Activated T-helper 17 cell treated with anti-CD3 and anti-CD28 coated beads, Interleukin-2, amount 50 U/mL, for 72 hours (primary cell): ENCODE measurements around the gene PIK3CG. TPM values are rescaled to one million over a fixed set of nuclear protein-coding genes. Genes with fewer than 3 reads are reported as not detected.
A peak's percentile ranks its signal among the peaks of the same experiment; 100 is the strongest.
"Not testable (repeated sequence)": the region's sequence is repeated elsewhere in the genome, so short reads cannot be mapped to it uniquely, and the experiment has no call there.

Experiments used
- ATAC-seq: fragments of 150-1000 bp; cut with Tn5 transposase; replicated peaks from 2 replicates; pipeline ENCODE4 v1.10.0; 2021; ENCODE audit warnings: mild to moderate bottlenecking, moderate library complexity
- H3K27ac Mint-ChIP-seq: one replicate; pipeline ENCODE4 v1.8.0; 2022; ENCODE audit warnings: mixed read lengths
- H3K27me3 Mint-ChIP-seq: one replicate; pipeline ENCODE4 v1.8.0; 2022; ENCODE audit warnings: mixed read lengths
- H3K36me3 Mint-ChIP-seq: one replicate; pipeline ENCODE4 v1.8.0; 2022; ENCODE audit warnings: low read depth, mild to moderate bottlenecking, mixed read lengths
- H3K4me1 Mint-ChIP-seq: one replicate; pipeline ENCODE4 v1.8.0; 2022; ENCODE audit warnings: mixed read lengths
- H3K4me3 Mint-ChIP-seq: one replicate; pipeline ENCODE4 v1.8.0; 2022; ENCODE audit warnings: mild to moderate bottlenecking, mixed read lengths
- H3K9me3 Mint-ChIP-seq: one replicate; pipeline ENCODE4 v1.8.0; 2022; ENCODE audit warnings: mixed read lengths
- total RNA-seq, 2 donors: library from RNA; stranded (reverse); gene quantifications; one replicate each; pipeline ENCODE4 v1.2.3, GENCODE V29; 2022

Gene PIK3CG
- total RNA-seq, 2 donors from 2014 or later = 21.6 to 25.7 TPM

DNA sequence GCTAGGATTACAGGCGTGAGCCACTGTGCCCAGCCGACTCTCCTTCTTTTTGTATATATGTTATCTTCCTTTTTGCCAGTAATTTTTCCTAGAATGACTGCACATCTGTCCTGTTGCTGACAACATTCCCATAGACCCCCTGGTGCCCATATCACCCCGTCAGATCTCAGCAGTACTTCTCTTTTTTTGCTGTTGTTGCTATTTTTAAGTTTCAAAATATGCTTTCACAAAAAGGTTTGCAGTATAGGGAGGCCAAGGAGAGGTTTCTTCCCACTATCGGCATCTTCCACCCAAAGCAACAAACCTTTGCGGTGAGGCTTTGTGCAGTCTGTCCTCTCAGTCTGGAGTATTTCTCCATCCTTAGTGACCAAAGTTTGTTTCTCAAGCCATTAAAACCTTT is 23.1 kb downstream of the PIK3CG start:
- H3K4me3 Mint-ChIP-seq = no peak overlapping the region
- H3K9me3 Mint-ChIP-seq = no peaks in the 10 kb centered on the region
- H3K27me3 Mint-ChIP-seq = no peaks in the 10 kb centered on the region
- H3K36me3 Mint-ChIP-seq = peaks cover 97% of the 10 kb centered on the region
- peak overlapping the region; percentile 70 for H3K27ac Mint-ChIP-seq
- ATAC-seq = no peak
- H3K4me1 Mint-ChIP-seq = peaks cover 10% of the 10 kb centered on the region

GRCh38 chr7:106890952-106891351 is 25.9 kb downstream of the PIK3CG start:
- Mint-ChIP-seq H3K27ac (peak overlapping the region; percentile 54), H3K4me1 (peaks cover 10% of the 10 kb centered on the region), H3K4me3 (no peak overlapping the region), H3K36me3 (peaks cover 84% of the 10 kb centered on the region), H3K9me3 (no peaks in the 10 kb centered on the region), H3K27me3 (no peaks in the 10 kb centered on the region)
- ATAC-seq = no peak

DNA sequence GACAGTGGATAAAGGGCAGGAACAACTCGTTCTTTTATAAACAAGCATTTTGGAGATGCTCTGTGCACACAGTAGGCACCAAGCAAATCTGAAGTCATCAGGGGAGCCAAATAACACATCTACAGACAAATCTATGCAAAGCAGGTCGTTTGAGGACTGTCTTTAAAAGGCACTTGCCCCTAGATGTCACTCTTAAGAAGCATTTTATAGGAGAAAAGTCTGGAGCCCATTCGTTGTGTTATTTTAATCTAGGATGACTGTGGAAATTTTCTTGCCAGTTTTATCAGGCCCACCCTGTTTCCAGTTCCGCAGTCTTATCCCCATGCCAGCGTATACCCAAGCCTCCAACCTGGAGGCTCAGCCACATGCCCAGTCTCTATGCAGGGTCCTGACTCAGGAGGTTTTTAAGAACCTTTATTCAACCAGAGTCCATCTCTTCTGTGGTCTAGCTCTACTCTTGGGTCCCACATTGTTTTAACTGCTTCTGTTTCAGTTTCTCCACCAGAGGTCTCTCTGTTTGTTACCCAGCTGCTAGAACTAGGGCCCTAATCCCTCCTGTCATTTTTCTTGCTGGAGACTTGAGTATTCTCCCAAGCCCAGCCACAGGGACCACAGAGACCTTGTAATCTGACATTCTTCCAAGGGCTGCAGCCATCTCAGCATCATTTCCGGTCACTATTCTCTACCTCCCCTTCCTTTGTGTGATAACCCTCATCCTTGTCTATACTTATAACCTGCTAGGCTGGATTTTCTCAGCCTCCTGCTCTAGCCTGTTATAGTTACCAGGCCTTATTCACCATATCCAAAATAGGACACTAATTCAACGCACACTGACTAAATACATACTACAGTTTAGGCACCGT is 26.7 kb downstream of the PIK3CG start:
- Mint-ChIP-seq H3K9me3 (no peaks in the 10 kb centered on the region), H3K27me3 (no peaks in the 10 kb centered on the region), H3K27ac (no peak overlapping the region), H3K4me3 (no peak overlapping the region), H3K36me3 (peaks cover 84% of the 10 kb centered on the region), H3K4me1 (peaks cover 10% of the 10 kb centered on the region)
- ATAC-seq = no peak

- H3K36me3 Mint-ChIP-seq = peaks cover 83% of the 10 kb centered on the region
- ATAC-seq = no peak
- no peaks in the 10 kb centered on the region for H3K9me3 Mint-ChIP-seq
- H3K27me3 Mint-ChIP-seq = no peaks in the 10 kb centered on the region
- no peak overlapping the region for H3K27ac Mint-ChIP-seq
- no peak overlapping the region for H3K4me3 Mint-ChIP-seq
- H3K4me1 Mint-ChIP-seq = peaks cover 10% of the 10 kb centered on the region
Observed at GRCh38 chr7:106893591-106893990, 28.5 kb downstream of the PIK3CG start.

GRCh38 chr7:106895246-106895864 is 30.3 kb downstream of the PIK3CG start:
- Mint-ChIP-seq H3K4me3 (no peak overlapping the region), H3K27ac (peak overlapping the region; percentile 17), H3K4me1 (peaks cover 26% of the 10 kb centered on the region), H3K27me3 (no peaks in the 10 kb centered on the region), H3K9me3 (peaks cover 7% of the 10 kb centered on the region), H3K36me3 (peaks cover 86% of the 10 kb centered on the region)
- ATAC-seq = peak; percentile 90

- Mint-ChIP-seq H3K36me3 (peaks cover 86% of the 10 kb centered on the region), H3K4me1 (peaks cover 29% of the 10 kb centered on the region), H3K27ac (no peak overlapping the region), H3K27me3 (no peaks in the 10 kb centered on the region), H3K9me3 (peaks cover 7% of the 10 kb centered on the region), H3K4me3 (no peak overlapping the region)
- no peak for ATAC-seq
Observed at GRCh38 chr7:106896231-106896630, 31.1 kb downstream of the PIK3CG start.

- not testable (repeated sequence) for H3K27ac Mint-ChIP-seq, ATAC-seq, H3K27me3 Mint-ChIP-seq, H3K9me3 Mint-ChIP-seq, H3K4me3 Mint-ChIP-seq
- H3K36me3 Mint-ChIP-seq = peaks cover 86% of the 10 kb centered on the region
- H3K4me1 Mint-ChIP-seq = peaks cover 35% of the 10 kb centered on the region
Observed at GRCh38 chr7:106897553-106897952, 32.5 kb downstream of the PIK3CG start.

DNA sequence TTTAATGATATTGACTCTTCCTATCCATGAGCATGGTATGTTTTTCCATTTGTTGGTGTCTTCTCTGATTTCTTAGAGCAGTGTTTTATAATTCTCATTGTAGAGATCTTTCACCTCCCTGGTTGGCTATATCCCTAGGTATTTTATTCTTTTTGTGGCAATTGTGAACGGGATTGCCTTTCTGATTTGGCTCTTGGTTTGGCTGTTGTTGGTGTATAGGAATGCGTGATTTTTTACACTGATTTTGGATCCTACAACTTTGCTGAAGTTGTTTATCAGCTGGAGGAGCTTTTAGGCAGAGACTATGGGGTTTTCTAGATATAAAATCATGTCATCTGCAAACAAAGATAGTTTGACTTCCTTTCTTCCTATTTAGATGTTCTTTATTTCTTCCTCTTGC is 33.9 kb downstream of the PIK3CG start:
- H3K4me1 Mint-ChIP-seq = peaks cover 33% of the 10 kb centered on the region
- not testable (repeated sequence) for H3K27me3 Mint-ChIP-seq, H3K4me3 Mint-ChIP-seq, H3K9me3 Mint-ChIP-seq, ATAC-seq
- H3K27ac Mint-ChIP-seq = peak overlapping the region; percentile 37
- H3K36me3 Mint-ChIP-seq = peaks cover 77% of the 10 kb centered on the region

- peaks cover 84% of the 10 kb centered on the region for H3K36me3 Mint-ChIP-seq
- no peaks in the 10 kb centered on the region for H3K27me3 Mint-ChIP-seq
- H3K4me3 Mint-ChIP-seq = no peak overlapping the region
- peaks cover 33% of the 10 kb centered on the region for H3K4me1 Mint-ChIP-seq
- H3K9me3 Mint-ChIP-seq = peaks cover 7% of the 10 kb centered on the region
- peak overlapping the region; percentile 45 for H3K27ac Mint-ChIP-seq
- no peak for ATAC-seq
Observed at GRCh38 chr7:106901828-106902441, 36.9 kb downstream of the PIK3CG start.

- no peak for ATAC-seq
- Mint-ChIP-seq H3K36me3 (peaks cover 63% of the 10 kb centered on the region), H3K9me3 (no peaks in the 10 kb centered on the region), H3K27ac (no peak overlapping the region), H3K27me3 (no peaks in the 10 kb centered on the region), H3K4me1 (peaks cover 13% of the 10 kb centered on the region), H3K4me3 (no peak overlapping the region)
Observed at GRCh38 chr7:106905734-106906133, 40.7 kb downstream of the PIK3CG start.

GRCh38 chr7:106911959-106912358 is 46.9 kb downstream of the PIK3CG start:
- Mint-ChIP-seq H3K9me3 (no peaks in the 10 kb centered on the region), H3K4me1 (peaks cover 5% of the 10 kb centered on the region), H3K27me3 (no peaks in the 10 kb centered on the region), H3K27ac (no peak overlapping the region), H3K4me3 (no peak overlapping the region), H3K36me3 (peaks cover 15% of the 10 kb centered on the region)
- ATAC-seq = no peak

DNA sequence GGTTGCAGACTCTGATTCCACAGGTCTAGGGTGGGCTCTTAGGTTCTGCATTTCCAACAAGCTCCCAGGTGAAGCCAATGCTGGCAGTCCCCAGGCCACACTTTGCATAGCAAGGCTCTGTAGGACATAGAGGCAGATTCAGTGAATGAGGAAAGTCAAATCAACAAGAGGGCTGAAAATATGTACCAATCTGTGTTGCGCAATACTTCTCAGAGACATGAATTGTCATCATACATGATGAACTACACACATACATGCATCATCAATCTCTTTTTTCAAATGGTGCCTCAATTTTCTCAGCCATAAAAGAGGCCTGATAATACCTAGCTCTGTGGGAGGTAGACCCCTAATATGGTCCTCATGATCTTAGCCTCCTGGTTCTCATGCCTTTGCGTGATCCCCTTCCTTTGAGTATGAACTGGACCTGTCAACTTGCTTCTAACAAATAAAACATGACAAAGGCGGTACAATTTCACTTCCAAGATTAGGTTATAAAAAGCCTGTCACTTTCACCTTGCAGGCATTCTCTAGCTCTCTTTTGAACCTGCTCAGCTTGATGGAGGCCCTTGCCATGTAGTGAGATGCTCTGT is 49.0 kb downstream of the PIK3CG start:
- ATAC-seq = no peak
- no peak overlapping the region for H3K4me3 Mint-ChIP-seq

DNA sequence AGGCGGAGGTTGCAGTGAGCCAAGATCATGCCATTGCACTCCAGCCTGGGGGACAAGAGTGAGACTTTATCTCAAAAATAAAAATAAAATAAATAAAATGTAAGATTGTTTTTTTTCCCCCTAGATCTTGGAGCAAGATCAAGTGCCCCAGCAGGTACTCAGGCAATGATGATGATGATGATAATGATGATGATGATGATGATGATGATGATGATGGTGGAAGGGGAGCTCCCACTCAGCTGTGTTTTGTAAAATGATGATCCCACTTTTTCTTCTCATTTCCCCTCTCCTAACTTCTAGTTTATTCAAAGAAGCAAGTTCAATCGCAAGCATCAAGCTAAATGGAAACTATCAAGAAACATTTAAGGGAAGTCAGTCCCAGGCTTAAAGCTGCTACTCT is 50.3 kb downstream of the PIK3CG start:
- H3K4me3 Mint-ChIP-seq = peak overlapping the region; percentile 12
- no peaks in the 10 kb centered on the region for H3K27me3 Mint-ChIP-seq
- H3K4me1 Mint-ChIP-seq = peaks cover 5% of the 10 kb centered on the region
- H3K9me3 Mint-ChIP-seq = peaks cover 9% of the 10 kb centered on the region
- ATAC-seq = no peak
- H3K27ac Mint-ChIP-seq = peak overlapping the region; percentile 57
- no peaks in the 10 kb centered on the region for H3K36me3 Mint-ChIP-seq

More for the DNA sequence above, 49.0 kb downstream of the PIK3CG start:
- Mint-ChIP-seq H3K27me3 (no peaks in the 10 kb centered on the region), H3K36me3 (no peaks in the 10 kb centered on the region), H3K9me3 (no peaks in the 10 kb centered on the region), H3K27ac (no peak overlapping the region), H3K4me1 (peaks cover 5% of the 10 kb centered on the region)

GRCh38 chr7:106915873-106916272 is 50.8 kb downstream of the PIK3CG start:
- ATAC-seq = peak; percentile 95
- no peaks in the 10 kb centered on the region for H3K27me3 Mint-ChIP-seq
- peak overlapping the region; percentile 12 for H3K4me3 Mint-ChIP-seq
- H3K4me1 Mint-ChIP-seq = peaks cover 5% of the 10 kb centered on the region
- H3K36me3 Mint-ChIP-seq = no peaks in the 10 kb centered on the region
- peaks cover 11% of the 10 kb centered on the region for H3K9me3 Mint-ChIP-seq
- peak overlapping the region; percentile 57 for H3K27ac Mint-ChIP-seq
